Effector memory CD8-positive, alpha-beta T cell (primary cell): ENCODE data around the gene TMEM19.

ENCODE experiments used
- ATAC-seq: fragments of 150-1000 bp; cut with Tn5 transposase; replicated peaks from 2 replicates; pipeline ENCODE4 v1.10.0; 2021; ENCODE audit warnings: mild to moderate bottlenecking, moderate library complexity
- DNase-seq, 3 experiments: peaks; one replicate each; pipeline ENCODE4 v3.0.0; 2021
- H3K27ac Mint-ChIP-seq, 2 donors: one replicate each; pipeline ENCODE4 v1.8.0; 2022; ENCODE audit warnings: mild to moderate bottlenecking in 2 of 2, mixed read lengths in 2 of 2, moderate library complexity in 2 of 2
- H3K27me3 Mint-ChIP-seq, 2 donors: one replicate each; pipeline ENCODE4 v1.8.0; 2022; ENCODE audit warnings: mixed read lengths in 2 of 2
- H3K36me3 Mint-ChIP-seq: one replicate; pipeline ENCODE4 v1.8.0; 2022; ENCODE audit warnings: mild to moderate bottlenecking, moderate library complexity, mixed read lengths; ENCODE audit not compliant: insufficient read depth
- H3K4me1 Mint-ChIP-seq, 2 donors: one replicate each; pipeline ENCODE4 v1.8.0; 2022; ENCODE audit warnings: low read depth in 2 of 2, mixed read lengths in 2 of 2
- H3K4me3 Mint-ChIP-seq, 2 donors: one replicate each; pipeline ENCODE4 v1.8.0; 2022; ENCODE audit warnings: mild to moderate bottlenecking in 2 of 2, mixed read lengths in 2 of 2, moderate library complexity in 2 of 2
- H3K9me3 Mint-ChIP-seq, 2 donors: one replicate each; pipeline ENCODE4 v1.8.0; 2022; ENCODE audit warnings: mixed read lengths in 2 of 2
- total RNA-seq, 9 experiments: gene quantifications; one replicate each; lab custom pipeline; 2026; lab: John Stamatoyannopoulos, UW

TMEM19 gene
- total RNA-seq: 8.4 to 25.1 (median 12.9) reads per million in 9 experiments

- peaks cover 8% of the 10 kb centered on the region for H3K36me3 Mint-ChIP-seq
- H3K4me1 Mint-ChIP-seq: peaks cover 5 to 16% of the 10 kb centered on the region in 2 donors
- DNase-seq (peak; percentile 77 to 79 (median 77)), ATAC-seq (peak; percentile 88)
- peak within 1 kb of the TSS; percentile 92 to 95 for H3K27ac Mint-ChIP-seq
- H3K27me3 Mint-ChIP-seq: no peaks in the 10 kb centered on the region
- H3K9me3 Mint-ChIP-seq: no peaks in the 10 kb centered on the region
- H3K4me3 Mint-ChIP-seq: peak within 1 kb of the TSS; percentile 93 to 95
These were observed at the start of gene TMEM19 for GRCh38 chr12:71685914-71686657. TSS of gene TMEM19 (plus strand) at chr12:71686082. CDS start at chr12:71686681, 599 bp downstream.

GRCh38 chr12:71636704-71637115 is 49.2 kb upstream of the TMEM19 start:
- DNase-seq: peak; percentile 15 to 21 (median 18)
- H3K9me3 Mint-ChIP-seq: no peaks in the 10 kb centered on the region
- H3K36me3 Mint-ChIP-seq: peaks cover 97% of the 10 kb centered on the region
- peak; percentile 83 for ATAC-seq
- peak overlapping the region; percentile 7 to 67 for H3K27ac Mint-ChIP-seq
- H3K4me3 Mint-ChIP-seq: no peak overlapping the region
- peaks cover 6 to 11% of the 10 kb centered on the region in 2 donors for H3K4me1 Mint-ChIP-seq
- H3K27me3 Mint-ChIP-seq: no peaks in the 10 kb centered on the region

GRCh38 chr12:71638499-71638898 is 47.4 kb upstream of the TMEM19 start:
- H3K36me3 Mint-ChIP-seq: peaks cover 97% of the 10 kb centered on the region
- no peaks in the 10 kb centered on the region for H3K27me3 Mint-ChIP-seq
- ATAC-seq (no peak), DNase-seq (no peak)
- peaks cover 7 to 12% of the 10 kb centered on the region in 2 donors for H3K4me1 Mint-ChIP-seq
- peak overlapping the region; percentile 23 to 84 for H3K27ac Mint-ChIP-seq
- no peak overlapping the region for H3K4me3 Mint-ChIP-seq
- no peaks in the 10 kb centered on the region for H3K9me3 Mint-ChIP-seq

GRCh38 chr12:71639341-71639760 is 46.5 kb upstream of the TMEM19 start:
- Mint-ChIP-seq H3K36me3 (peaks cover 97% of the 10 kb centered on the region), H3K9me3 (no peaks in the 10 kb centered on the region), H3K4me1 (peaks cover 7 to 17% of the 10 kb centered on the region in 2 donors), H3K27ac (peak overlapping the region; percentile 31 to 84), H3K4me3 (no peak overlapping the region), H3K27me3 (no peaks in the 10 kb centered on the region)
- DNase-seq (no peak), ATAC-seq (peak; percentile 26)

GRCh38 chr12:71640316-71640715 is 45.6 kb upstream of the TMEM19 start:
- ATAC-seq (no peak), DNase-seq (no peak)
- peak overlapping the region in 1 of 2 donors; percentile 31 for H3K27ac Mint-ChIP-seq
- peaks cover 7 to 22% of the 10 kb centered on the region in 2 donors for H3K4me1 Mint-ChIP-seq
- H3K36me3 Mint-ChIP-seq: peaks cover 97% of the 10 kb centered on the region
- no peaks in the 10 kb centered on the region for H3K27me3 Mint-ChIP-seq
- H3K9me3 Mint-ChIP-seq: no peaks in the 10 kb centered on the region
- H3K4me3 Mint-ChIP-seq: no peak overlapping the region

GRCh38 chr12:71641390-71641789 is 44.5 kb upstream of the TMEM19 start:
- no peak for ATAC-seq
- Mint-ChIP-seq H3K36me3 (peaks cover 92% of the 10 kb centered on the region), H3K27ac (peak overlapping the region; percentile 79 to 85), H3K4me1 (peaks cover 7 to 21% of the 10 kb centered on the region in 2 donors), H3K27me3 (no peaks in the 10 kb centered on the region), H3K9me3 (no peaks in the 10 kb centered on the region), H3K4me3 (no peak overlapping the region)
- no peak for DNase-seq

- no peak for DNase-seq
- Mint-ChIP-seq H3K27me3 (no peaks in the 10 kb centered on the region), H3K36me3 (peaks cover 90% of the 10 kb centered on the region), H3K4me3 (no peak overlapping the region), H3K27ac (peak overlapping the region; percentile 79 to 85), H3K4me1 (peaks cover 4 to 22% of the 10 kb centered on the region in 2 donors), H3K9me3 (no peaks in the 10 kb centered on the region)
- no peak for ATAC-seq
These were observed 43.6 kb upstream of the TMEM19 start for GRCh38 chr12:71642264-71642663.

- Mint-ChIP-seq H3K36me3 (peaks cover 79% of the 10 kb centered on the region), H3K9me3 (no peaks in the 10 kb centered on the region), H3K4me1 (peaks cover 9 to 33% of the 10 kb centered on the region in 2 donors), H3K27ac (peak overlapping the region in 1 of 2 donors; percentile 7), H3K27me3 (no peaks in the 10 kb centered on the region), H3K4me3 (no peak overlapping the region)
- DNase-seq (no peak), ATAC-seq (no peak)
These were observed 40.6 kb upstream of the TMEM19 start for GRCh38 chr12:71645268-71645667.

GRCh38 chr12:71646512-71646911 is 39.4 kb upstream of the TMEM19 start:
- Mint-ChIP-seq H3K27me3 (no peaks in the 10 kb centered on the region), H3K4me1 (peaks cover 9 to 33% of the 10 kb centered on the region in 2 donors), H3K36me3 (peaks cover 69% of the 10 kb centered on the region), H3K27ac (peak overlapping the region; percentile 36 to 49), H3K9me3 (no peaks in the 10 kb centered on the region), H3K4me3 (no peak overlapping the region)
- DNase-seq: no peak
- ATAC-seq: no peak

GRCh38 chr12:71648537-71648936 is 37.3 kb upstream of the TMEM19 start:
- no peak overlapping the region for H3K4me3 Mint-ChIP-seq
- no peaks in the 10 kb centered on the region for H3K9me3 Mint-ChIP-seq
- H3K4me1 Mint-ChIP-seq: peaks cover 7 to 31% of the 10 kb centered on the region in 2 donors
- no peak for DNase-seq
- peak overlapping the region in 1 of 2 donors; percentile 12 for H3K27ac Mint-ChIP-seq
- H3K36me3 Mint-ChIP-seq: peaks cover 49% of the 10 kb centered on the region
- ATAC-seq: no peak
- no peaks in the 10 kb centered on the region for H3K27me3 Mint-ChIP-seq

GRCh38 chr12:71649401-71649800 is 36.5 kb upstream of the TMEM19 start:
- no peaks in the 10 kb centered on the region for H3K9me3 Mint-ChIP-seq
- DNase-seq: no peak
- H3K27ac Mint-ChIP-seq: peak overlapping the region in 1 of 2 donors; percentile 86
- no peaks in the 10 kb centered on the region for H3K27me3 Mint-ChIP-seq
- H3K4me1 Mint-ChIP-seq: peaks cover 8 to 35% of the 10 kb centered on the region in 2 donors
- peaks cover 40% of the 10 kb centered on the region for H3K36me3 Mint-ChIP-seq
- ATAC-seq: no peak
- H3K4me3 Mint-ChIP-seq: no peak overlapping the region

GRCh38 chr12:71652656-71653055 is 33.2 kb upstream of the TMEM19 start:
- Mint-ChIP-seq H3K36me3 (peaks cover 40% of the 10 kb centered on the region), H3K9me3 (no peaks in the 10 kb centered on the region), H3K4me1 (peaks cover 20 to 43% of the 10 kb centered on the region in 2 donors), H3K27me3 (no peaks in the 10 kb centered on the region), H3K4me3 (no peak overlapping the region), H3K27ac (no peak overlapping the region)
- ATAC-seq: no peak
- DNase-seq: no peak

- peaks cover 45% of the 10 kb centered on the region for H3K36me3 Mint-ChIP-seq
- H3K27ac Mint-ChIP-seq: no peak overlapping the region
- H3K9me3 Mint-ChIP-seq: no peaks in the 10 kb centered on the region
- DNase-seq (no peak), ATAC-seq (no peak)
- no peak overlapping the region for H3K4me3 Mint-ChIP-seq
- H3K4me1 Mint-ChIP-seq: peaks cover 20 to 46% of the 10 kb centered on the region in 2 donors
- H3K27me3 Mint-ChIP-seq: no peaks in the 10 kb centered on the region
These were observed 32.7 kb upstream of the TMEM19 start for GRCh38 chr12:71653137-71653536.

GRCh38 chr12:71654200-71654599 is 31.7 kb upstream of the TMEM19 start:
- H3K27ac Mint-ChIP-seq: no peak overlapping the region
- H3K9me3 Mint-ChIP-seq: no peaks in the 10 kb centered on the region
- H3K27me3 Mint-ChIP-seq: no peaks in the 10 kb centered on the region
- ATAC-seq (no peak), DNase-seq (no peak)
- peaks cover 23 to 48% of the 10 kb centered on the region in 2 donors for H3K4me1 Mint-ChIP-seq
- peak overlapping the region in 1 of 2 donors; percentile 71 for H3K4me3 Mint-ChIP-seq
- H3K36me3 Mint-ChIP-seq: peaks cover 45% of the 10 kb centered on the region
